Neutrophil (primary cell): ENCODE results near the gene CUEDC2.
A peak's percentile ranks its signal among the peaks of the same experiment; 100 is the strongest.
"Not testable (repeated sequence)": the region's sequence is repeated elsewhere in the genome, so short reads cannot be mapped to it uniquely, and the experiment has no call there.

Experiments used
- H3K27ac ChIP-seq: fragments of 200-600 bp; sonication (generic); 2 replicates; pipeline ENCODE4 v1.5.1; 2016; ENCODE audit warnings: mild to moderate bottlenecking, moderate library complexity
- H3K27me3 ChIP-seq: fragments of 200-600 bp; sonication (generic); 2 replicates; pipeline ENCODE4 v1.6.0; 2016; ENCODE audit warnings: mild to moderate bottlenecking
- H3K36me3 ChIP-seq: fragments of 200-600 bp; sonication (generic); 2 replicates; pipeline ENCODE4 v1.5.1; 2017
- H3K4me1 ChIP-seq, 2 experiments: fragments of 200-600 bp in 1 of 2; sonication (generic) in 1 of 2; 1 replicate in 1 of 2; 2 replicates in 1 of 2; pipeline versions ENCODE4 v1.5.1 to v1.6.1; 2013 to 2016; ENCODE audit warnings: low read depth in 1 of 2, low read length in 1 of 2, mild to moderate bottlenecking in 1 of 2, moderate library complexity in 1 of 2; ENCODE audit not compliant: control insufficient read depth in 1 of 2, insufficient read depth in 1 of 2
- H3K4me3 ChIP-seq, 2 experiments: fragments of 200-600 bp in 1 of 2; sonication (generic) in 1 of 2; 1 replicate in 1 of 2; 2 replicates in 1 of 2; pipeline ENCODE4 v1.5.1; 2013 to 2016; ENCODE audit warnings: low read depth in 1 of 2, low read length in 1 of 2, mild to moderate bottlenecking in 1 of 2, moderate library complexity in 1 of 2
- H3K9me3 ChIP-seq: fragments of 200-600 bp; sonication (generic); 2 replicates; pipeline ENCODE4 v1.5.1; 2016
- TF ChIP-seq, protein P1 (sequence below): fragments of 200-600 bp; sonication (generic); IDR thresholded peaks from 2 replicates; pipeline ENCODE4 v1.5.1; 2016; ENCODE audit warnings: antibody characterized with exemption

Gene CUEDC2

GRCh38 chr10:102458656-102459055 lies 26.3 kb upstream of the CUEDC2 start:
- peaks cover 64 to 66% of the 10 kb centered on the region in 2 experiments for H3K4me1 ChIP-seq
- no peak overlapping the region for H3K27ac ChIP-seq
- no peaks in the 10 kb centered on the region for H3K9me3 ChIP-seq
- no peaks in the 10 kb centered on the region for H3K36me3 ChIP-seq
- H3K27me3 ChIP-seq, result no peaks in the 10 kb centered on the region
- no peak overlapping the region for H3K4me3 ChIP-seq
- TF ChIP-seq, protein P1, sequence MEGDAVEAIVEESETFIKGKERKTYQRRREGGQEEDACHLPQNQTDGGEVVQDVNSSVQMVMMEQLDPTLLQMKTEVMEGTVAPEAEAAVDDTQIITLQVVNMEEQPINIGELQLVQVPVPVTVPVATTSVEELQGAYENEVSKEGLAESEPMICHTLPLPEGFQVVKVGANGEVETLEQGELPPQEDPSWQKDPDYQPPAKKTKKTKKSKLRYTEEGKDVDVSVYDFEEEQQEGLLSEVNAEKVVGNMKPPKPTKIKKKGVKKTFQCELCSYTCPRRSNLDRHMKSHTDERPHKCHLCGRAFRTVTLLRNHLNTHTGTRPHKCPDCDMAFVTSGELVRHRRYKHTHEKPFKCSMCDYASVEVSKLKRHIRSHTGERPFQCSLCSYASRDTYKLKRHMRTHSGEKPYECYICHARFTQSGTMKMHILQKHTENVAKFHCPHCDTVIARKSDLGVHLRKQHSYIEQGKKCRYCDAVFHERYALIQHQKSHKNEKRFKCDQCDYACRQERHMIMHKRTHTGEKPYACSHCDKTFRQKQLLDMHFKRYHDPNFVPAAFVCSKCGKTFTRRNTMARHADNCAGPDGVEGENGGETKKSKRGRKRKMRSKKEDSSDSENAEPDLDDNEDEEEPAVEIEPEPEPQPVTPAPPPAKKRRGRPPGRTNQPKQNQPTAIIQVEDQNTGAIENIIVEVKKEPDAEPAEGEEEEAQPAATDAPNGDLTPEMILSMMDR, result no peak

- H3K4me1 ChIP-seq, result peaks cover 64 to 66% of the 10 kb centered on the region in 2 experiments
- H3K9me3 ChIP-seq, result no peaks in the 10 kb centered on the region
- no peaks in the 10 kb centered on the region for H3K27me3 ChIP-seq
- TF ChIP-seq, protein P1, result no peak
- H3K27ac ChIP-seq, result no peak overlapping the region
- no peak overlapping the region for H3K4me3 ChIP-seq
- H3K36me3 ChIP-seq, result no peaks in the 10 kb centered on the region
These were observed 25.3 kb upstream of the CUEDC2 start for GRCh38 chr10:102457591-102458150.

DNA sequence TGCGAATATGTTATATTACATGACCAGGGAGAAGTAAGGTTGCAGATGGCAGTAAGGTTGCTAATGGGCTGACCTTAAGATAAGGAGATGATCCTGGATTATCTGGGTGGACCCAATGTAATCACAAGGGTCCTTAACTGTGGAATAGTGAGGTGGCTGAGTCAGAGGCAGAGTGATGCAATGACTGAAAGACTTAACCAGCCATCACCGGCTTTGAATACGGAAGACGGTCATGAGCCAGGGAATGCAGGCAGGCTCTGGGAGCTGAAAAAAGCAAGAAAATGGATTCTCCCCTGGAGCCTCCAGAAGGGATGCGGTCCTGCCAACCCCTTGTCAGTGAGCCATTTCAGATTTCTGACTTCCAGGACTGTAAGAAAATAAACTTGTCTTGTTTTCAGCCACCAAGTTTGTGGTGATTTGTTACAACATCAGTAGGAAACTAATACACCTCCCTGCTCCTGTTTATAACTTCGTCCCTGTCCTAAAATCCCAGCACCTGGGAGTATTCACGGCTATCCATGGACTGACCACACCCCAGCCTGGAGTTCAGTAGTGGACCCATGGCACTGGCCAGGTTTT lies 23.6 kb upstream of the CUEDC2 start:
- Histone ChIP-seq H3K27me3 (no peaks in the 10 kb centered on the region), H3K27ac (peak overlapping the region; percentile 61), H3K9me3 (no peaks in the 10 kb centered on the region), H3K4me1 (peaks cover 62 to 66% of the 10 kb centered on the region in 2 experiments), H3K4me3 (no peak overlapping the region), H3K36me3 (no peaks in the 10 kb centered on the region)
- TF ChIP-seq, protein P1, result no peak

DNA sequence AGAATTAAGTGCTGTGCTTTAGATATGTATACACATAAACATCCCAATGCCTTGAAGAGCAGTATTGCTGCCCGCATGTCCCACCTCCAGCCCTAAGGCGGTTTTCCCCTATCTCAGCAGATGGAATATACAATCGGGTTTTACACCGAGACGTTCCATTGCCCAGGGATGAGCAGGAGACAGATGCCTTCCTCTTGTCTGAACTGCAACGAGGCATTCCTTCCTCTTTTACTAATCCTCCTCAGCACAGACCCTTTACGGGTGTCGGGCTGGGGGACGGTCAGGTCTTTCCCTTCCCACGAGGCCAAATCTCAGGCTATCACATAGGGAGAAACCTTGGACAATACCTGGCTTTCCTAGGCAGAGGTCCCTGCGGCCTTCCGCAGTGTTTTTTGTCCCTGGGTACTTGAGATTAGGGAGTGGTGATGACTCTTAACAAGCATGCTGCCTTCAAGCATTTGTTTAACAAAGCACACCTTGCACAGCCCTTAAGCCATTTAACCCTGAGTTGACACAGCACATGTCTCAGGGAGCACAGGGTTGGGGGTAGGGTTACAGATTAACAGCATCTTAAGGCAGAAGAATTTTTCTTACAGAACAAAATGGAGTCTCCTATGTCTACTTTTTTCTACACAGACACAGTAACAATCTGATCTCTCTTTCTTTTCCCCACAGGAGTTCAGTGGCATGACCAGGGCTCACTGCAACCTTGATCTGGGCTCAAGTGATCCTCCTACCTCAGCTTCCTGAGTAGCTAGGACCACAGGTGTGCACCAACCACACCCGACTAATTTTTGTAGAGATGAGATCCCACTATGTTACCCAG lies 22.5 kb upstream of the CUEDC2 start:
- not testable (repeated sequence) for H3K9me3 ChIP-seq, H3K27me3 ChIP-seq, H3K4me3 ChIP-seq, H3K36me3 ChIP-seq
- Histone ChIP-seq H3K27ac (peak overlapping the region; percentile 58), H3K4me1 (peaks cover 65 to 67% of the 10 kb centered on the region in 2 experiments)

DNA sequence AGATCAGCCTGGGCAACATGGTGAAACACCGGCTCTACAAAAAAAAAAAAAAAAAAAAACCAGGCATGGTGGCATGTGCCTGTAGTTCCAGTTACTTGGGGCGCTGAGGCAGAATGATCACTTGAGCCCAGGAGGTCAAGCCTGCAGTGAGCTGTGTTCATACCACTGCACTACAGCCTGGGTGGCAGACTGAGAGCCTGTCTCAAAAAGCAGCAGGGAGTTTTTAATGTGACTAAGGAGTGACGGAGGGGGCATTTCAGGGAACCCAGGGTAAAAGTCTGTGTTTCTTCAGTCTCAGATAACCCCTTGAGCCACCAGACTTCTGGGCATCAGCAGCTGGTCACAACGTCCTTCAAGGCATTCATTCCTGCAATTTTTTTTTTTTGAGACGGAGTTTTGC lies 21.1 kb upstream of the CUEDC2 start:
- Histone ChIP-seq H3K27me3 (no peaks in the 10 kb centered on the region), H3K27ac (peak overlapping the region; percentile 82), H3K36me3 (no peaks in the 10 kb centered on the region), H3K4me3 (no peak overlapping the region), H3K9me3 (no peaks in the 10 kb centered on the region), H3K4me1 (peaks cover 72% of the 10 kb centered on the region in 2 experiments)
- TF ChIP-seq, protein P1, result no peak
